VCaP (cell line): ENCODE measurements around the gene GRAMD1B.
"Not testable (repeated sequence)": the region's sequence is repeated elsewhere in the genome, so short reads cannot be mapped to it uniquely, and the experiment has no call there.

Experiments used
- H3K27ac ChIP-seq: fragments of 450-650 bp; 2 replicates; pipeline ENCODE4 v1.5.1; 2017
- TF ChIP-seq, protein P1 (sequence below): fragments of 450-650 bp; conservative IDR thresholded peaks from 2 replicates; pipeline ENCODE4 v1.5.1; 2017; ENCODE audit warnings: mild to moderate bottlenecking, moderate library complexity

GRAMD1B gene

DNA sequence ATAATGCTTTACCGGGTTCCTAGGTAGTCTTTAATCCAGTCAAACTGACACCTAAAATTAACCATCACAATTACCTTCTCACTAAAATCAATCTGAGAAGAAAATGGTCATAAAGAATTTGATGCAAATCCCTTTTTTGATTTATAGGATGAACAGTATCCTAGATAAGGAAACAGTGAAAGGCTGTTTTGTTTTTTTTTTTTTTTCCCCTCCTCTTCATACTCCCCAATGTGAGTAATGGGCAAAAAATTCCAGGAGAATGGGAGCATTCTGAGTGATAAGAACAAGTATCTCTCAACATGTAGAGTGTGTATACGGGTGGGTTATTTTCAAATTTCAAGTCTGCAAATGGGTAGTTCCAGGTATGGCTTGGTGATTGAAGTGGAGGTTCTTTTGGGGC, 28.4 kb downstream of the GRAMD1B start:
- H3K27ac ChIP-seq, result no peak overlapping the region
- TF ChIP-seq, protein P1, sequence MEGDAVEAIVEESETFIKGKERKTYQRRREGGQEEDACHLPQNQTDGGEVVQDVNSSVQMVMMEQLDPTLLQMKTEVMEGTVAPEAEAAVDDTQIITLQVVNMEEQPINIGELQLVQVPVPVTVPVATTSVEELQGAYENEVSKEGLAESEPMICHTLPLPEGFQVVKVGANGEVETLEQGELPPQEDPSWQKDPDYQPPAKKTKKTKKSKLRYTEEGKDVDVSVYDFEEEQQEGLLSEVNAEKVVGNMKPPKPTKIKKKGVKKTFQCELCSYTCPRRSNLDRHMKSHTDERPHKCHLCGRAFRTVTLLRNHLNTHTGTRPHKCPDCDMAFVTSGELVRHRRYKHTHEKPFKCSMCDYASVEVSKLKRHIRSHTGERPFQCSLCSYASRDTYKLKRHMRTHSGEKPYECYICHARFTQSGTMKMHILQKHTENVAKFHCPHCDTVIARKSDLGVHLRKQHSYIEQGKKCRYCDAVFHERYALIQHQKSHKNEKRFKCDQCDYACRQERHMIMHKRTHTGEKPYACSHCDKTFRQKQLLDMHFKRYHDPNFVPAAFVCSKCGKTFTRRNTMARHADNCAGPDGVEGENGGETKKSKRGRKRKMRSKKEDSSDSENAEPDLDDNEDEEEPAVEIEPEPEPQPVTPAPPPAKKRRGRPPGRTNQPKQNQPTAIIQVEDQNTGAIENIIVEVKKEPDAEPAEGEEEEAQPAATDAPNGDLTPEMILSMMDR, result no peak

DNA sequence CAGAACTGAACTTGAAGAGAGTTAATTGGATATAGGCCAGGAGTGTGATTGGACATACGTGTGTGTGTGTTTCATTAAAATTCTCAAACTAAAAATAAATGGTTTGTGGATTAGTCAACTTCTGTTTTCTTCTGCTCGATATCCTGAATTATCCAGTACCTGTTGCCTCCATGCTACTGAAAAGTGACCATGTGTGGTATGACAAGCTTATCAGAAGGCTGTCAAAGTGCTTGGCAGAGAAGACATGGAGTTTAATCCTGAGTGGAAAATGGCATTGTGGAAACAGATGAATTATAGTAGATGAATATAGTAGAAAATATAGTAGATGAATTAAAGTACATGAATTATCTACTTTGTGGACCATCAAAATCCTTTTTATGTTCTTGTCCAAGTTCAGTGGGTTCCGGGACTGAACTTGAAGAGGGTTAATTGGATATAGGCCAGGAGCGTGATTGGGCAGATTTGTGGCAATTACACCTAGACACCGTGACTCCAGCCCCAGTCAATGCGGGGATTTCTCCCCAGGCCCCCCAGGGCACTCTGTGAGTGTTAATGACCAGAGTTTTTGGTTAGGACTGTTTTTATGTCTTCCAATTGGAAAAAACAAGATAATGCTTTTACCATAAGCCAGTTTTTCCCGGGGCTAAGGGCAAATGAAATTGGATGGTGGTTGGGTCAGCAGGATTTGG, 30.1 kb downstream of the GRAMD1B start:
- no peak overlapping the region for H3K27ac ChIP-seq
- TF ChIP-seq, protein P1, result no peak

DNA sequence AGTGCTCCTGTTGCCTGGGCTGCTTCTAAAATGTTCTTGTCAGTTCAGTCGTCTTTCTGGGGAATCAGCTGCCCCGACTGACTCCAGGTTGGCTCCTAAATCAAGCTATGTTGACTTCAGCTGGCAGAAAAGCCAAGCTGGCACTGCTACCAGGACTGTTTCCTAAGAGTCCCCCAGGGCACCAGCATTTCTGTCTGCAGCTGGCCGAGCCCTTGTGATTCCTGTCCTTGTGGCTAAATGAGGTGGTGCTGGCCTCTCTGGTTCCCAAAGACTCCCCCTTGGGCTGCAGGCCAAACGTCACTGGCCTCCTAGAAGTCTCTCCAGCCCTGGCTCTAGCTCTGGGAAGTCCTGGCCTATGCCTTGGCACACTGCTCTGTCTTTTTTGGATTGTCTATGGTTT, 31.1 kb downstream of the GRAMD1B start:
- TF ChIP-seq, protein P1, result no peak
- no peak overlapping the region for H3K27ac ChIP-seq

DNA sequence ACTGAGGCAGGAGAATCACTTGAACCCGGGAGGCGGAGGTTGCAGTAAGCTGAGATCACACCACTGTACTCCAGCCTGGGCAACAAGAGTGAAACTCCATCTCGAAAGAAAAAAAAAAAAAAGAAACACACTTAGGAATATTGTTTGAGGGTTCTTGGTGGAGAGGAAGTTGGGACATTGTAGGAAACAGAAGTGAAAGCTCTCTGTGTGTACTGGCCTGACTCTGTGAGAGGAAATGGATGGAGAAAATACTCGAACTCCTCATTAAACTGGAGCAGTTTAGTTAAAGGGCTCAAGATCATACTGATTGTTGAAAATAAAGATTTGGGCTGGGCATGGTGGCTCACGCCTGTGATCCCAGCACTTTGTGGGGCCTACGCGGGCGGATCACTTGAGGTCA, 35.6 kb downstream of the GRAMD1B start:
- not testable (repeated sequence) for H3K27ac ChIP-seq

DNA sequence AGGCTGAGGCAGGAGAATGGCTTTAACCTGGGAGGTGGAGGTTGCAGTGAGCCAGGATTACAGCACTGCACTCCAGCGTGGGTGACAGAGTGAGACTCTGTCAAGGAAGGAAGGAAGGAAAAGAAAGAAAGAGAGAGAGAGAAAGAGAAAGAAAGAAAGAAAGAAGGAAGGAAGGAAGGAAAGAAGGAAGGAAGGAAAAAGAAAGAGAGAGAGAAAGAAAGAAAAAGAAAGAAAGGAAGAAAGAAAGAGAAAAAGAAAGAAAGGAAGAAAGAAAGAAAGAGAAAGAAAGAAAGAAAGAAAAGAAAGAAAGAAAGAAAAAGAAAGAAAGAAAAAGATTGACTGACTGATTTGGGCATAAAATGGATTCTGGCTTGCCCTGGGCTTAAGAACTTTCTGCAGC, 36.1 kb downstream of the GRAMD1B start:
- H3K27ac ChIP-seq, result not testable (repeated sequence)

DNA sequence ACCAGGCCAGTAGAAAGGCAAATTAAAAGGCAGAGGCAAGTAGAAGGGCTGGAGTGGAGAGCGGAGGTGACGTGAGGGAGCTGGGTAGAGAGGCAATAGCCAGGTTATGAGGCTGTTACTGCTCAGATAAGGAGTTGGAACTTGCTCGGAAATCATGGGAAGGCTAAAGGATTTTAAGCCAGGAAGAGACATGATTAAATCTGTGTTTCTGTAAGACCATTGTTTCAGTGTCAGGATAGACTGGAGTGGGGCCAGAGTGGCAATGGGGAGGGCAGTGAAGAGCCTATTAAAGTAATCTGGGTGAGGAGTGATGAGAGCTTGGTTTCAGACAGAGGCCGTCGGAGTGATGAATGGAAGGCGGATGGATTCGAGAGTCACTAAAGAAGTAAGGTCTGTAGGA, 39.0 kb downstream of the GRAMD1B start:
- TF ChIP-seq, protein P1, result no peak
- no peak overlapping the region for H3K27ac ChIP-seq

DNA sequence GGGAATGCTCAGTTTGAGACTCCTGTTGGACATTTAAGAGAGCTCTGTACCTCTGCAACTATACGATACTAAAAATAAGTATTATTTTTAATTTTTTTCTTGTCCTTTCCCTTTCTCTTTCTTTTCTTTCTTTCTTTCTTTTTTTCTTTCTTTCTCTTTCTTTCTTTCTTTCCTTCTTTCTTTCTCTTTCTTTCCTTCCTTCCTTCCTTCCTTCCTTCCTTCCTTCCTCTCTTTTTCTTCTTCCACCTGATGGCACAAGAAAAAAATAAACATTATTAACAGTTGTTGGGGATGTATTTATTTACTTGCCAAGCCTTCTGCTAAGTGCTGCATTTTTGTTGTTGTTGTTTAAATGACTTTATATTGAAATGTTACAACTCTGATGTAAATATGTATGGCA, 39.5 kb downstream of the GRAMD1B start:
- H3K27ac ChIP-seq, result no peak overlapping the region
- TF ChIP-seq, protein P1, result no peak

DNA sequence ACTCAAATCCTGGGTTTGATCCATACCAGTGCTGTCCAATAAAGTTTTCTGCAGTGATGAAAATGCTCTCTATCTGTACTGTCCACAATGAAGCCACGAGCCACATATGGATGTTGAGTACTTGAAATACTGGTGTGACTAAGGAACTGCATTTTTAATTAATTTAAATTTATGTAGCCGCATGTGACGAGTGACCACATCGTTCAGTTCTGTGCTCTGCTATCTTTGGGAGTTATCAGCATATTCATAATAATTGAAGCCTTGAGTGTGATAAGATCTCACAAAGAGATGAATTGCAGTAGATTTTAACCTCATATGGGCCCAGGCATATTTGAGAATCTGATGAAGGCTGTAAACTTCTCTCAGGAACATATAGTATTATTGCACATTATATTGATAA, 40.8 kb downstream of the GRAMD1B start:
- no peak overlapping the region for H3K27ac ChIP-seq
- TF ChIP-seq, protein P1, result no peak
